ENCODE data around the gene CRTC1. TPM values are rescaled to one million over a fixed set of nuclear protein-coding genes. Genes with fewer than 3 reads are reported as not detected.

Gene CRTC1
- total RNA-seq, 4 donors from 2014 or later: 12.3 to 15.9 (median 13.1) TPM

DNA sequence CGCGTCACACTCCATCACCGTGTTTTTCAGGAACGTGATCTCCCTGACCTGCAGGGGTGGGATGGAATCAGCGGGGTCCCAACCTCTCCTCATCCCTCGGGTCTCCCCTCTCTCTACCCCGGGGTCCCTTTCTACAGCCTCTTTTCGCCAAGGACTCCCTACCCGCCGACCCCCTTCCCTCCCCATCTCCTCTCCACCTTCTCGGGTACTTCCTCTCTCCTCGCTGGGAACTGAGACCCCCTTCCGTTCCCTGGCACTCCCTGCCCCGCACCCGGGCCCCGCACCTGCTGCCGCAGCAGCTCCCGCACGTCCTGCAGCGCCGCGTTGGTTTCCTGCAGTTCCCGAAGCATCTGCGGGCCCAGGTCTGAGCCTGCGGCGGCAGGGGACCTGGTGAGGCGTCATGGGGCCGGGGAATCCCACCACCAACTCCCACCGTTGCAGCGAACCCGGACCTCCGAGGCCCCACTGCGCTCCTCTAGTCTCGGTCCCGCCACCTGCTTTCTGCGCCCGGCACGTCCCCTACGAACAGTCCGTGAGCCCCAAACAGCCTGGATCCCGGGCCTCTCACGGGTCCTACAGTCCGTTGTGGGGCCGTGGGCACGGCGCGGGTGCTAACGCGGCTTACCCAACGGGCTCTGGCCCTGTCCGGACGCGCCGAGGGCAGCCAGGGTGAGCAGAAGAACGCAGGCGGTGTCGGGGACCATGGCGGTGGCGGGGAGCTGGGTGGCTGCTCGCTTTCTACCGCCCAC lies 107.3 kb downstream of the CRTC1 start, which contains the start of gene COMP:
TSS of gene COMP (minus strand) at position 740 of the 749 bp plus-strand sequence. CDS start at position 704, 36 bp downstream.
- no peaks in the 10 kb centered on the region for H3K9me3 ChIP-seq
- intact Hi-C loops (cut with DNase I): no loop called here
- WGBS, 2 donors: 3 to 4% methylated on average over 34 to 40 of the region's 61 CpGs
- peak within 1 kb of the TSS in 1 of 3 donors; percentile 5 for H3K4me3 ChIP-seq (replicated peaks in 1 of 3)
- H3K27me3 ChIP-seq: peaks cover 38% of the 10 kb centered on the region
- H3K4me1 ChIP-seq: peaks cover 14 to 36% of the 10 kb centered on the region in 2 donors
- H3K36me3 ChIP-seq: no peaks in the 10 kb centered on the region
- TF ChIP-seq, protein P1, sequence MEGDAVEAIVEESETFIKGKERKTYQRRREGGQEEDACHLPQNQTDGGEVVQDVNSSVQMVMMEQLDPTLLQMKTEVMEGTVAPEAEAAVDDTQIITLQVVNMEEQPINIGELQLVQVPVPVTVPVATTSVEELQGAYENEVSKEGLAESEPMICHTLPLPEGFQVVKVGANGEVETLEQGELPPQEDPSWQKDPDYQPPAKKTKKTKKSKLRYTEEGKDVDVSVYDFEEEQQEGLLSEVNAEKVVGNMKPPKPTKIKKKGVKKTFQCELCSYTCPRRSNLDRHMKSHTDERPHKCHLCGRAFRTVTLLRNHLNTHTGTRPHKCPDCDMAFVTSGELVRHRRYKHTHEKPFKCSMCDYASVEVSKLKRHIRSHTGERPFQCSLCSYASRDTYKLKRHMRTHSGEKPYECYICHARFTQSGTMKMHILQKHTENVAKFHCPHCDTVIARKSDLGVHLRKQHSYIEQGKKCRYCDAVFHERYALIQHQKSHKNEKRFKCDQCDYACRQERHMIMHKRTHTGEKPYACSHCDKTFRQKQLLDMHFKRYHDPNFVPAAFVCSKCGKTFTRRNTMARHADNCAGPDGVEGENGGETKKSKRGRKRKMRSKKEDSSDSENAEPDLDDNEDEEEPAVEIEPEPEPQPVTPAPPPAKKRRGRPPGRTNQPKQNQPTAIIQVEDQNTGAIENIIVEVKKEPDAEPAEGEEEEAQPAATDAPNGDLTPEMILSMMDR (IDR thresholded peaks at IDR 0.05): no peak
- no peak for TF ChIP-seq POLR2A (IDR thresholded peaks at IDR 0.05)
- no peak within 1 kb of the TSS for H3K27ac ChIP-seq
- DNase-seq: no peak

DNA sequence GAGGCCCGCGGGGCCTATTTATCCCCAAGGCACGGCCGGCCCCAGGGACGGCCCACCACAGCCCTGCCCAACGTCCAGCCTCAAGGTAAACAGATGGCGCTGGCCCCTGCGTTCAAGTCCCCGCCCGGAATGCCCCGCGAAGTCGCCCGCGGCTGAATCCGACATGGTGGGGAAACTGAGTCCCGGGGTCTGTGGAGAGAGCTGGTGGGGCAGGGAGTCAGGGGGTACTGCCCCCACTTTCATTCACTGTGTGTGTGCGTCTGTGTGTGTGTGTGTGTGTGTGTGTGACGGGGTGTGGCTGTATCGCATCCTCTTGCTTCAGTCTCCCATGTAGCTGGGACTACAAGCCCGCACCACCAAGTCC lies 107.8 kb downstream of the CRTC1 start:
- intact Hi-C loops (cut with DNase I): no loop called here

DNA sequence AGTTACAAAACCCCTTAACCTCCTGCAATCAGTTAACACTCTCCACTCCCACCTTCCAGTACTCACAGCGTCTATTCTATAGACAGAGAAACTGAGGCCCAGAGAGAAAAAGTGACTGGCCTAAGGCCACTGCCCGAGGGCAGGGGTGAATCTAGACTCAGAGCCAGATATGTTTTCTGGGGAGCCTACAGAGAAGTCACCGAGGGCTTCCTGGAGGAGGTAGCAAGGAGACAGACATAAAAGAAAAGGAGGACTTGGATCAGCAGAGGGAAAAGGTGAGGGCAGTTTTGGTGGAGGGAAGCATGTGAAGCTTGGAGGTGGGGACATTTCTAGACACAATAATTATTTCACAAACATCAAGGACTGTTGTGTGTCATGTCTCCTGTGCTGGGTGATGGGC lies 109.2 kb downstream of the CRTC1 start:
- H3K36me3 ChIP-seq: no peaks in the 10 kb centered on the region
- DNase-seq: no peak
- H3K4me1 ChIP-seq: peaks cover 14 to 32% of the 10 kb centered on the region in 2 donors
- H3K4me3 ChIP-seq (replicated peaks in 1 of 3): no peak overlapping the region
- WGBS, 2 donors: 83 to 89% methylated on average over 3 of the region's 3 CpGs
- H3K9me3 ChIP-seq: no peaks in the 10 kb centered on the region
- intact Hi-C loops (cut with DNase I): no loop called here
- H3K27me3 ChIP-seq: peaks cover 33% of the 10 kb centered on the region
- no peak for TF ChIP-seq POLR2A (IDR thresholded peaks at IDR 0.05)
- TF ChIP-seq, protein P1 (IDR thresholded peaks at IDR 0.05): no peak
- no peak overlapping the region for H3K27ac ChIP-seq

More for the DNA sequence above, 107.8 kb downstream of the CRTC1 start:
- H3K27me3 ChIP-seq: peaks cover 38% of the 10 kb centered on the region
- no peak overlapping the region for H3K4me3 ChIP-seq (replicated peaks in 1 of 3)
- H3K4me1 ChIP-seq: peaks cover 14 to 36% of the 10 kb centered on the region in 2 donors
- 29 to 50% methylated on average over 5 to 19 of the region's 21 CpGs for WGBS, 2 donors
- DNase-seq: no peak
- no peaks in the 10 kb centered on the region for H3K36me3 ChIP-seq
- TF ChIP-seq, protein P1 (IDR thresholded peaks at IDR 0.05): no peak
- no peak for TF ChIP-seq POLR2A (IDR thresholded peaks at IDR 0.05)
- H3K27ac ChIP-seq: no peak overlapping the region
- H3K9me3 ChIP-seq: no peaks in the 10 kb centered on the region

DNA sequence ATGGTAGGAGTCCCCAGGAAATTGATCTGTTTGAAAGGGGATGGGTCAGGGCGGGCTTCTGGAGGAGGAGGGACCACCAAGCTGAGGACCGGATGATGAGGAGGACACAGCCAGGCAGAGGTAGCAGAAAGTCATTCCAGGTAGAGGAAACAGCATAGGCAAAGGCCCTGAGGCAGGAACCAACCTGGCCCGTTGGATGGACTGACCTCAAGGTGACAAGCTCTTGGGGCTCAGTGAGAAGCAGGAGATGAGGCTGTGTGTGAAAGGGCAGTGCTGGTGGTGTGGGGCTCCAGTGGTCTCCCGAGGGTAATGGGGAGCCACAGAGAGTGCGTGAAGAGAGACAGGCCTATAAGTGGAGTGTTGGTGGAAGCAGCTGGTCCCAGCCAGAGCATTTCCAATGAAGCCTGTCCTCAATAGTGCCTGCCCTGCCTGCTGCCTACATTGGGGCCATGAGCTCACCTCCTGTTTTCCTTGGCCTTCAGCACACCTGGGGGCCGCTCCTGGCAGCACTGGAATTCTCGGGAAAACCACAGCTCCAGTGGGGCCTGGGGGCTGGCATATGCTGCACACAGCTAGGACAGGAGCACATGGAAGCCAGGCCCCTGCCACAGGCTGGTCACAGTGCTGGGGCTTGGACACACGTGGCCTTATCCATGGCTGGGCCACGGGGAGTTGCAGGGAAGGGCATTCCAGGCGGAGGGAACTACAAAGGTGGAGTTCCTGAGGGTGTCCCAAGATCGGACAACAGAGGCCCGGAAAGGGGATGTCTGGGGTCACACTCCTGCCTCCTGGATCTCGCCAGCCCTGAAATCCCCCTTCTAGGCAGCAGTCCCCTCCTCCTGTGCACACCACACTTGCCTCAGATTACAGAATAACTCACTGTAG lies 109.9 kb downstream of the CRTC1 start:
- Histone ChIP-seq H3K27ac (no peak overlapping the region), H3K36me3 (no peaks in the 10 kb centered on the region), H3K9me3 (no peaks in the 10 kb centered on the region), H3K4me3 (replicated peaks in 1 of 3) (no peak overlapping the region), H3K27me3 (peaks cover 26% of the 10 kb centered on the region), H3K4me1 (peaks cover 14 to 27% of the 10 kb centered on the region in 2 donors)
- DNase-seq: no peak
- no peak for TF ChIP-seq POLR2A (IDR thresholded peaks at IDR 0.05)
- TF ChIP-seq, protein P1 (IDR thresholded peaks at IDR 0.05): no peak
- 83 to 89% methylated on average over 9 to 13 of the region's 13 CpGs for WGBS, 2 donors
- intact Hi-C loops (cut with DNase I): no loop called here

DNA sequence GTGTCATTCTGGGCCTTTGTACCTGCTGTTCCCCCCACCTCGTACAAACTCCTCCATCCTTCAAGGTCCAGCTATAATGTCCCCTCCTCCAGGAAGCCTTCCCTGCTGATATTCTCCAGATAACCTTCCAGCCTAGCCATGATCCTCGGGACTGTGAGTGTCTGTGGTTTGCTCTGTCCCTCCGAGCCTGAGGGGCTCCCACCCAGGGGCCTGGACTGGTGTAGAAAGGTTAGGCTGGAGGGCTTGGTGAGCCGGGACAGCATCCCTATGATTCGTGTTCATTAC lies 110.5 kb downstream of the CRTC1 start:
- no peaks in the 10 kb centered on the region for H3K9me3 ChIP-seq
- no peak for DNase-seq
- no peak overlapping the region for H3K4me3 ChIP-seq (replicated peaks in 1 of 3)
- TF ChIP-seq, protein P1 (IDR thresholded peaks at IDR 0.05): no peak
- no peak for TF ChIP-seq POLR2A (IDR thresholded peaks at IDR 0.05)
- H3K27me3 ChIP-seq: peaks cover 22% of the 10 kb centered on the region
- H3K4me1 ChIP-seq: peaks cover 14 to 21% of the 10 kb centered on the region in 2 donors
- H3K27ac ChIP-seq: no peak overlapping the region
- 71 to 76% methylated on average over 5 of the region's 5 CpGs for WGBS, 2 donors
- H3K36me3 ChIP-seq: no peaks in the 10 kb centered on the region
- intact Hi-C loops (cut with DNase I): no loop called here
